Measurements from ENCODE around the gene XPO5.

DNA sequence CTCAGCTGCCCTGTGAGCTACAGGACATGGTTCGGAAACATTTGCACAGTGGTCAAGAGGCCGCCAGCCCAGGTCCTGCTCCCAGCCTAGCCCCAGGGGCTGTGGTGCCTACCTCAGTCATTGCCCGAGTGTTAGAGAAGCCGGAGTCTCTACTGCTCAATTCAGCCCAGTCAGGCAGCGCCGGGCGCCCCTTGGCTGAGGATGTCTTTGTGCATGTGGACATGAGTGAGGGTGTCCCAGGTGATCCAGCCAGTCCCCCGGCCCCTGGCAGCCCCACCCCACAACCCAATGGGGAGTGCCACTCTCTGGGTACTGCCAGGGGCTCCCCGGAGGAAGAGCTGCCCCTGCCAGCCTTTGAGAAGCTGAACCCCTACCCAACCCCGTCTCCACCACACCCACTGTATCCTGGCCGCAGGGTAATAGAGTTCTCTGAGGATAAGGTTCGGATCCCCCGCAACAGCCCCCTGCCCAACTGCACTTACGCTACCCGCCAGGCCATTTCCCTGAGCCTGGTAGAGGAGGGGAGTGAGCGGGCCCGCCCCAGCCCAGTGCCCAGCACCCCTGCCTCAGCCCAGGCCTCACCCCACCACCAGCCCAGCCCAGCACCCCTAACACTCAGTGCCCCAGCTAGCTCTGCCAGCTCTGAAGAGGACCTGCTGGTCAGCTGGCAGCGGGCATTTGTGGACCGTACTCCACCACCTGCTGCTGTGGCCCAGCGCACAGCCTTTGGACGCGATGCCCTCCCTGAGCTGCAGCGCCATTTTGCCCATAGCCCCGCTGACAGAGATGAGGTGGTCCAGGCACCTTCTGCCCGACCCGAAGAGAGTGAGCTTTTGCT is 70.9 kb downstream of the XPO5 start:
- TF ChIP-seq, protein P1, sequence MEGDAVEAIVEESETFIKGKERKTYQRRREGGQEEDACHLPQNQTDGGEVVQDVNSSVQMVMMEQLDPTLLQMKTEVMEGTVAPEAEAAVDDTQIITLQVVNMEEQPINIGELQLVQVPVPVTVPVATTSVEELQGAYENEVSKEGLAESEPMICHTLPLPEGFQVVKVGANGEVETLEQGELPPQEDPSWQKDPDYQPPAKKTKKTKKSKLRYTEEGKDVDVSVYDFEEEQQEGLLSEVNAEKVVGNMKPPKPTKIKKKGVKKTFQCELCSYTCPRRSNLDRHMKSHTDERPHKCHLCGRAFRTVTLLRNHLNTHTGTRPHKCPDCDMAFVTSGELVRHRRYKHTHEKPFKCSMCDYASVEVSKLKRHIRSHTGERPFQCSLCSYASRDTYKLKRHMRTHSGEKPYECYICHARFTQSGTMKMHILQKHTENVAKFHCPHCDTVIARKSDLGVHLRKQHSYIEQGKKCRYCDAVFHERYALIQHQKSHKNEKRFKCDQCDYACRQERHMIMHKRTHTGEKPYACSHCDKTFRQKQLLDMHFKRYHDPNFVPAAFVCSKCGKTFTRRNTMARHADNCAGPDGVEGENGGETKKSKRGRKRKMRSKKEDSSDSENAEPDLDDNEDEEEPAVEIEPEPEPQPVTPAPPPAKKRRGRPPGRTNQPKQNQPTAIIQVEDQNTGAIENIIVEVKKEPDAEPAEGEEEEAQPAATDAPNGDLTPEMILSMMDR (IDR thresholded peaks at IDR 0.05): no peak
- no peak for TF ChIP-seq POLR2A (IDR thresholded peaks at IDR 0.05)
